Liver (tissue), 3 donors: ENCODE results near the gene CUX1.

Experiments
- CTCF ChIP-seq: fragments of 150-350 bp; IDR thresholded peaks from 2 replicates; pipeline ENCODE4 v1.5.1; 2017; ENCODE audit warnings: improper control_type of control experiment, low read depth, low read length; ENCODE audit not compliant: missing input control
- MAX ChIP-seq: IDR thresholded peaks from 2 replicates; pipeline ENCODE4 v1.6.1; 2016; ENCODE audit warnings: antibody characterized with exemption
- TAF1 ChIP-seq: conservative IDR thresholded peaks from 2 replicates; pipeline ENCODE4 v1.6.1; 2016; ENCODE audit warnings: antibody characterized with exemption, mild to moderate bottlenecking
- donor health status: healthy.
- donor health status: healthy.

- TF ChIP-seq CTCF, result no peak
- TF ChIP-seq TAF1, result no peak
- no peak for TF ChIP-seq MAX
Measured at GRCh38 chr7:101937717-101938514, 120.5 kb downstream of the CUX1 start.
